Gastrocnemius medialis (tissue), 4 donors: ENCODE measurements around the gene GPHN.

Experiments
- POLR2A ChIP-seq, 2 donors: fragments of 450-650 bp; IDR thresholded peaks; one replicate each; pipeline ENCODE4 v1.6.1; 2017; ENCODE audit warnings: antibody characterized with exemption in 2 of 2, mild to moderate bottlenecking in 2 of 2, moderate library complexity in 2 of 2
- TF ChIP-seq, protein P1 (sequence below), 5 experiments: fragments of 450-650 bp in 3 of 5; fragments of 200-600 bp in 2 of 5; sonication (generic) in 2 of 5; IDR thresholded peaks in 4 of 5; conservative IDR thresholded peaks in 1 of 5; 1 replicate in 4 of 5; 2 replicates in 1 of 5; pipeline ENCODE4 v1.5.1; 2016 to 2019; ENCODE audit warnings: antibody characterized with exemption in 5 of 5, mild to moderate bottlenecking in 3 of 5, moderate library complexity in 3 of 5

- TF ChIP-seq, protein P1, sequence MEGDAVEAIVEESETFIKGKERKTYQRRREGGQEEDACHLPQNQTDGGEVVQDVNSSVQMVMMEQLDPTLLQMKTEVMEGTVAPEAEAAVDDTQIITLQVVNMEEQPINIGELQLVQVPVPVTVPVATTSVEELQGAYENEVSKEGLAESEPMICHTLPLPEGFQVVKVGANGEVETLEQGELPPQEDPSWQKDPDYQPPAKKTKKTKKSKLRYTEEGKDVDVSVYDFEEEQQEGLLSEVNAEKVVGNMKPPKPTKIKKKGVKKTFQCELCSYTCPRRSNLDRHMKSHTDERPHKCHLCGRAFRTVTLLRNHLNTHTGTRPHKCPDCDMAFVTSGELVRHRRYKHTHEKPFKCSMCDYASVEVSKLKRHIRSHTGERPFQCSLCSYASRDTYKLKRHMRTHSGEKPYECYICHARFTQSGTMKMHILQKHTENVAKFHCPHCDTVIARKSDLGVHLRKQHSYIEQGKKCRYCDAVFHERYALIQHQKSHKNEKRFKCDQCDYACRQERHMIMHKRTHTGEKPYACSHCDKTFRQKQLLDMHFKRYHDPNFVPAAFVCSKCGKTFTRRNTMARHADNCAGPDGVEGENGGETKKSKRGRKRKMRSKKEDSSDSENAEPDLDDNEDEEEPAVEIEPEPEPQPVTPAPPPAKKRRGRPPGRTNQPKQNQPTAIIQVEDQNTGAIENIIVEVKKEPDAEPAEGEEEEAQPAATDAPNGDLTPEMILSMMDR (IDR thresholded peaks at IDR 0.05 in 4 of 5, conservative IDR thresholded peaks at IDR 0.05 in 1 of 5), result no peak
- TF ChIP-seq POLR2A (IDR thresholded peaks at IDR 0.05), result no peak
Measured at GRCh38 chr14:67133144-67133543, 625.2 kb downstream of the GPHN start.
